Measurements from ENCODE around the gene EYA2. TPM values are rescaled to one million over a fixed set of nuclear protein-coding genes. Genes with fewer than 3 reads are reported as not detected.

Gene EYA2
- total RNA-seq, 4 donors from 2014 or later, result 0.60 to 4.0 (median 0.99) TPM

GRCh38 chr20:47179267-47179666 is 284.6 kb downstream of the EYA2 start:
- ATAC-seq (no peak), DNase-seq (no peak)
- Histone ChIP-seq H3K9me3 (no peaks in the 10 kb centered on the region), H3K4me3 (no peak overlapping the region), H3K27me3 (no peaks in the 10 kb centered on the region), H3K27ac (no peak overlapping the region), H3K4me1 (no peaks in the 10 kb centered on the region), H3K36me3 (no peaks in the 10 kb centered on the region)
- in situ Hi-C loops (cut with MboI; ENCODE audit: low sequenced_read_pairs in 4 of 4), result loop anchor here in 2 of 4 donors (25.0 kb wide), 1 partner anchor 1433 kb away; no protein-coding TSS in a partner anchor
- intact Hi-C loops (cut with DNase I; ENCODE audit: low total_unique reads), result no loop called here
- TF ChIP-seq CTCF (IDR thresholded peaks at IDR 0.05 in 4 of 5, conservative IDR thresholded peaks at IDR 0.05 in 1 of 5), result no peak
- no peak for TF ChIP-seq POLR2A (IDR thresholded peaks at IDR 0.05)

GRCh38 chr20:47181056-47181862 is 286.6 kb downstream of the EYA2 start:
- no peak overlapping the region for H3K27ac ChIP-seq
- no peaks in the 10 kb centered on the region for H3K4me1 ChIP-seq
- H3K9me3 ChIP-seq, result no peaks in the 10 kb centered on the region
- intact Hi-C loops (cut with DNase I; ENCODE audit: low total_unique reads), result no loop called here
- no peaks in the 10 kb centered on the region for H3K36me3 ChIP-seq
- in situ Hi-C loops (cut with MboI; ENCODE audit: low sequenced_read_pairs in 4 of 4), result loop anchor here in 2 of 4 donors (25.0 kb wide), 1 partner anchor 1431 kb away; no protein-coding TSS in a partner anchor
- no peak for DNase-seq
- ATAC-seq, result no peak
- no peak overlapping the region for H3K4me3 ChIP-seq
- no peaks in the 10 kb centered on the region for H3K27me3 ChIP-seq
- TF ChIP-seq POLR2A (IDR thresholded peaks at IDR 0.05) (no peak), CTCF (IDR thresholded peaks at IDR 0.05 in 4 of 5, conservative IDR thresholded peaks at IDR 0.05 in 1 of 5) (no peak)

GRCh38 chr20:47183367-47183766 is 288.7 kb downstream of the EYA2 start:
- Histone ChIP-seq H3K4me3 (no peak overlapping the region), H3K27me3 (peaks cover 0 to 4% (median 3%) of the 10 kb centered on the region in 3 donors), H3K9me3 (no peaks in the 10 kb centered on the region), H3K27ac (no peak overlapping the region), H3K36me3 (no peaks in the 10 kb centered on the region), H3K4me1 (no peaks in the 10 kb centered on the region)
- intact Hi-C loops (cut with DNase I; ENCODE audit: low total_unique reads) (no loop called here), in situ Hi-C loops (cut with MboI; ENCODE audit: low sequenced_read_pairs in 4 of 4) (loop anchor here in 2 of 4 donors (25.0 kb wide), 1 partner anchor 1429 kb away; no protein-coding TSS in a partner anchor)
- ATAC-seq (no peak), DNase-seq (no peak)
- no peak for TF ChIP-seq POLR2A (IDR thresholded peaks at IDR 0.05)

- H3K27me3 ChIP-seq, result peaks cover 0 to 7% (median 3%) of the 10 kb centered on the region in 3 donors
- DNase-seq (no peak), ATAC-seq (no peak)
- in situ Hi-C loops (cut with MboI; ENCODE audit: low sequenced_read_pairs in 4 of 4), result loop anchor here in 2 of 4 donors (25.0 kb wide), 1 partner anchor 1425 kb away; no protein-coding TSS in a partner anchor
- H3K4me1 ChIP-seq, result no peaks in the 10 kb centered on the region
- no peak overlapping the region for H3K4me3 ChIP-seq
- intact Hi-C loops (cut with DNase I; ENCODE audit: low total_unique reads), result no loop called here
- H3K9me3 ChIP-seq, result no peaks in the 10 kb centered on the region
- no peaks in the 10 kb centered on the region for H3K36me3 ChIP-seq
- TF ChIP-seq POLR2A (IDR thresholded peaks at IDR 0.05) (no peak), CTCF (IDR thresholded peaks at IDR 0.05 in 4 of 5, conservative IDR thresholded peaks at IDR 0.05 in 1 of 5) (no peak)
- no peak overlapping the region for H3K27ac ChIP-seq
These were observed 293.0 kb downstream of the EYA2 start for GRCh38 chr20:47187450-47188195.

- Histone ChIP-seq H3K4me1 (no peaks in the 10 kb centered on the region), H3K27ac (no peak overlapping the region), H3K27me3 (peaks cover 0 to 7% (median 3%) of the 10 kb centered on the region in 3 donors), H3K4me3 (no peak overlapping the region), H3K36me3 (no peaks in the 10 kb centered on the region), H3K9me3 (no peaks in the 10 kb centered on the region)
- TF ChIP-seq POLR2A (IDR thresholded peaks at IDR 0.05), result no peak
- TF ChIP-seq CTCF (IDR thresholded peaks at IDR 0.05 in 4 of 5, conservative IDR thresholded peaks at IDR 0.05 in 1 of 5), result no peak
- no peak for DNase-seq
- intact Hi-C loops (cut with DNase I; ENCODE audit: low total_unique reads), result no loop called here
- ATAC-seq, result no peak
- in situ Hi-C loops (cut with MboI; ENCODE audit: low sequenced_read_pairs in 4 of 4), result loop anchor here in 2 of 4 donors (25.0 kb wide), 1 partner anchor 1424 kb away; no protein-coding TSS in a partner anchor
These were observed 293.9 kb downstream of the EYA2 start for GRCh38 chr20:47188540-47188939.
